ENCODE measurements around the gene CLK3. TPM values are rescaled to one million over a fixed set of nuclear protein-coding genes. Genes with fewer than 3 reads are reported as not detected.

Gene CLK3
- 29.3 TPM for total RNA-seq

GRCh38 chr15:74615508-74616365, at the start of gene CLK3:
TSS of gene CLK3 (plus strand) at chr15:74615836. CDS start at chr15:74619197, 3,361 bp downstream.

Other genes starting within 250 kb of the CLK3 start
- gene CYP11A1, start 248.2 kb upstream of the CLK3 start, total RNA-seq = 0.23 TPM
- gene SEMA7A, start 181.9 kb upstream of the CLK3 start, total RNA-seq = 22.6 TPM
- 34.6 TPM for gene UBL7, start 154.7 kb upstream of the CLK3 start, total RNA-seq
- gene ARID3B, start 74.6 kb upstream of the CLK3 start, total RNA-seq = 5.1 TPM
- 16.1 TPM for gene EDC3, start 80.2 kb downstream of the CLK3 start, total RNA-seq
- gene CYP1A1, start 109.7 kb downstream of the CLK3 start, total RNA-seq = 0.23 TPM
- not detected for gene CYP1A2, start 133.0 kb downstream of the CLK3 start, total RNA-seq
- 37.4 TPM for gene CSK, start 166.2 kb downstream of the CLK3 start, total RNA-seq
- not detected for gene LMAN1L, start 197.0 kb downstream of the CLK3 start, total RNA-seq
- 0.92 TPM for gene CPLX3, start 210.8 kb downstream of the CLK3 start, total RNA-seq
- 47.5 TPM for gene ULK3, start 227.3 kb downstream of the CLK3 start, total RNA-seq